ENCODE results near the gene SEPTIN11.

- TF ChIP-seq BACH2 (CRISPR knock-in tag; IDR thresholded peaks at IDR 0.05; ENCODE audit: borderline replicate concordance) (no peak), CREB5 (CRISPR knock-in tag; IDR thresholded peaks at IDR 0.05; ENCODE audit: low read depth) (no peak), ZNF70 (CRISPR knock-in tag; IDR thresholded peaks at IDR 0.05) (no peak), ZNF8 (CRISPR knock-in tag; IDR thresholded peaks at IDR 0.05) (no peak), ARNTL (CRISPR knock-in tag; IDR thresholded peaks at IDR 0.05; ENCODE audit: borderline replicate concordance, low read depth) (no peak), RARB (CRISPR knock-in tag; IDR thresholded peaks at IDR 0.05) (no peak), TOX (CRISPR knock-in tag; IDR thresholded peaks at IDR 0.05; ENCODE audit: borderline replicate concordance) (no peak), TCF4 (CRISPR knock-in tag; IDR thresholded peaks at IDR 0.05; ENCODE audit: borderline replicate concordance) (no peak), ISL1 (CRISPR knock-in tag; IDR thresholded peaks at IDR 0.05) (no peak), ZFP3 (CRISPR knock-in tag; IDR thresholded peaks at IDR 0.05) (no peak), ZNF565 (CRISPR knock-in tag; conservative IDR thresholded peaks at IDR 0.05; ENCODE audit: low read depth) (no peak), TSHZ2 (CRISPR knock-in tag; IDR thresholded peaks at IDR 0.05) (no peak), GLIS3 (CRISPR knock-in tag; IDR thresholded peaks at IDR 0.05) (no peak)
These were observed 28.8 kb upstream of the SEPTIN11 start for GRCh38 chr4:76920715-76921114.
